Activated CD8-positive, alpha-beta memory T cell treated with anti-CD3 and anti-CD28 coated beads, Interleukin-2, amount 50 U/mL, for 24 hours (primary cell): Measurements from ENCODE around the gene RAB6B.

Experiments
- DNase-seq: peaks from one replicate; pipeline ENCODE4 v3.0.0-alpha.2; 2020; ENCODE audit errors: extremely low read depth

RAB6B gene

DNA sequence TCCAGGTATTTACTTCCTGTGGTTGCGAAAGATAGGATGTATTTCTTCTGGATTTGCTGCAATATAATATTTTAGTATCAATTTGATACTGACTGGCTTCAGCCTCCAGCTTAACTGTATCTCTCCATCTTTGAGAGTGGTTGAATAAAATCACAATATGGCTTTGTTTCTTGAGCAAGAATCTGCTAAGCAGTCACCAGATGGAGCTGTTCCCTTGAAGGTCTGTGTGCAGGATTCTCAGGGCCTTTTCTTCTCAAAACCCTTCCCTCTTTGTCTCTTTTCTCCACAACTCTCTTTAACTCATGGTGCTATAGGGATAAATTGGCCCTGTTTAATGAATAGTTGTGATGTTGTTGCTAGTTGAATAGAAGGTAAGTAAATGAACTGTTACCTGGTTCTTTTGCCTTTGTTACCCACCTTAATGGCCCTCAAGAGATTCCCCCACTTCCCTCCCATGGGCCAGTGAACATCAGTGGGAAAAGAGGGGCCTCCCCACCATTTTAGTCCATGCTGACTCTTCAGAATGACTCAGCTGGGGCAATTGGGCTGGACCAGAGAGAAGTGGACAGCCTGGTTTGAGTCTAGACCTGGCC lies 34.8 kb upstream of the RAB6B start:
- no peak for DNase-seq

DNA sequence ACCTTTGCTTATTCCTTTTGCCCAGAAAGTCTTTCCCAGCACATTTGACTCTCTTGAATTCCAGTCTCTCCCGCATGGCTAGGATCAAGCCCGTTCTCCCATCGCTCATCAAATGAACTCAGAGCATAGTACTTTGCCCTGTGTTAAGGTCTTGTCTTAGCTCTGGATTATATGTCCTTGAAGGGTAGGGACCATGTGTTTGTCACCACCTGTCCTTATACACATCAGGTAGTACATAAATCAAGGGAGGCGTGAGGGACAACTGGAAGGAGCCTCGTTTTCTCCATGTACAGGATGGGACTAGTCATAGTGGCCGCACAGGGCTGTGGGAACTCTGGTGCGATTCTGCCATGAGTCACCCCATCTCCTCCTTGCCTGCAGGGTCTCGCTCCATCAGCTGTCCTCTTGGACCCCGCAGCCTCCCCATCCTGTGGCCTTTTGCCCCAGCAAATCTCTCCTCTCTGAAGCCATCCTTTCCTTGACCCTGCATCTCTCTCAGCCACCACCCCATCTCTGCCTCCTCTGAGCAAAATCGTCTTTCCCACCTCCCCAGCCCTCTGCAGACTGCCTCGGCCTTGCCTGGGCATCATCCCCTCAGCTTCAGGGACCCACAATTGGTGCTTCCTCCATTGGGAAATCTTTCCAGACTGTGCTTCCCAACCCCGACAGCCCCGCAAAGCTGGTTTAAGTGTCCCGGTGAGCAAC lies 33.4 kb upstream of the RAB6B start:
- DNase-seq = no peak

DNA sequence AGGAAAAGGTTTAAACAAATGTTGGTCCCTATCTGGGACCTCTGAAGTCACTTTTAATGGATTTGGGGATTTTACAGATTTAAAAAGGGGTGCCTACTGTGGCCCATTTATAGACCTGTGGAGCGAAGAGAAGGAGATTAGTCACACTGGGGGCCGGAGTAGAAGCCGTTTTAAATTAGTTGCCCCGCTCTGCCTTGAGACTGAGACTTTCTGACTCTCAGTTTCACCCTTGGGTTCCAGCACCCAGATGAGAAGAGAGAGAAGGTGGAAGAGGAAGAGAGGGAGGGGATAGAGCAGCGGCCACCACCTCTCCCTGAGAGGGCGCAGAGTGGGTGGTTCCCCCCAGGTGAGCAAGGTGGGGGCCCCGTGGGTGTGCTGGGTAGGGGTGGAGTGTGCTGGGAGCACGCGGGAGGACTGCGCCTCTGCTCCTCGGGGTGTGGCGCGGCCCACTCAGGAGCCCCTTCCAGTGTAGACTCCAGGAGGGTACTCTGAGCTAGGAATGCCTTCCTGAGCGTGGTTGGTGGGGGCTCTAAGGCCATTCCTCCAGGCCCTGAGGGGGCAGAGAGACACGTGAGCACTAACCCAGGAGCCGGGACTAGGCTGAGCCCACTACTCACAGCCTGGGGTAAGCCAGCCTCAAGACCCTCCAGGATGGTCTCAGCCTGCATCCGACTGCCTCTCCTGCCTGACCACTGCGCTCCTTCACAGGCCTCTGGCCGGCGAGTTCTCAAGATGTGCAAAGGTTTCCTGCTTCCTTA lies 32.6 kb upstream of the RAB6B start:
- DNase-seq = no peak

- peak; percentile 26 for DNase-seq
Measured at GRCh38 chr3:133927540-133928066, 31.9 kb upstream of the RAB6B start.

DNA sequence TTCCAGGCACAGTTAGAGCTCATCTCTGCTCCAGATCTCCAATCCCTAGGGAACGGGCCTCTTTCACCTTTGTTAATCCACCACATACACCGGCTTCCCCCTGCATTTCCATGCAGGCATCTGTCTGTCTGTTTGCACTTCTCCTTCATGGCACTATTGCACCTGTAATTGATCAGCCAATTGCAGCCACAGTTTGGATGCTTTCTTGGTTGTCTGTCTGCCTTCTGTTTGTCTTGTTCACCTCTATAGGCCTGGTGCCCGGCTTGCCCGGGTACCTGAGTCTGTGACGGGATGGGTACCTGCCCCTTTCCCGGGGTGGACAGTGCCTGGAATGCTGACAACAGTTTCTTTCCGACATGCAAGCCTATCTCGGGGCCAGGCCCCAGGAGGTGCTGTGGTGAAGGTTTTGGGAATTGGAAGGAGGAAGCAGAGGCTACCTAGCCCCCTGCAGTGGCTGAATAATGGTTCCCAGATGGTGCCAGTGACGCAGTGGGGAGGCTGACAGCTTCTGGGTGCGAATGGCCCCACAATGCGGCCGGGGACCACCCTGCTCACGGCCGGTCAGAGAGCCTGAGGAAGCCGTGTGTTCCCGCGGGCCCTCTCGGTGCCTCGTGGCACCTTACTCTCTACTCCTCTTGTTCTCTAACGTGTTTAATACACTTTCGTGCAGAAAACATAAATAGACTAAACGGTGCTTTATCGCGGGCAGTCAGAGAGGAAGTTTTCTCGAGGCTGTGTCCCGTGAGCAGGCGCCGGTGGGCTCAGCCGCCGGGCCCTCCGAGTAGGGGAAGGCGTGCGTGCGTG lies 31.3 kb upstream of the RAB6B start:
- no peak for DNase-seq

DNA sequence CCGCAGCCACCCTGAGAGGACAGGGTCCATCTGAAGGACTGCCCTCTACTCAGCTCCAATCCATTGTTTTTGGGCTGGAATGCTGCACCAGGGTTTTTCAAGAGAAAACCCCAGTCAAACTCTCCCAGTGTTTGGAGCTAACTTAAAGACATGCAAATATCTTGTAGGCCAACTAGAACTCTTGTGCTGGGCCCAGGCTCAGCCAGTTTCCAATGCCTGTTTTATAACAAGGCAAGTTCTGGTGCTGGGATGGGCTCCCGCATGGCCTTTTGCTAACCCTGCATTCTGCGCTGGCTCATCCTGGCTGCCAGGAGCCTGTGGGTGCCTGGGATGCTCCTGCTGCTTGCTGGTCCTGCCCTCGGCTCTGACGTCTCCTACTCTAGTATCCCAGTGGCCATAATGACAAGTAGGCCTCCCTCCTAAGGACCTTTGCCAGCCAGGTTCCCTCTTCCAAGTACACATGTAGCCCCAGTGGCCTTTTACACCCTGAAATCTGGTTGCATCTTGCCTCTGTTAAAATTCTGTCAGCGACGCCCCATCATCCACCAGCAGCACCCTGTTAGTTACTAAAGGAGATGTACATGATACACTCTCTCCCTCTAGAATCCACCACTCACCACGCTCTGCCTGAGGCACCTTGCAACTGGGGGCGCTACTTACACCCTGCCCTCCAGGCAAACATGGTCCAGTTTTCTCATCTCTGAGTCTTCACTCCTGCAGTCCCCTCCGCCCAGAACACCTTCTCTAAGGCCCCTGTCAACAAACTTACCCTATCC lies 30.5 kb upstream of the RAB6B start:
- DNase-seq = no peak

DNA sequence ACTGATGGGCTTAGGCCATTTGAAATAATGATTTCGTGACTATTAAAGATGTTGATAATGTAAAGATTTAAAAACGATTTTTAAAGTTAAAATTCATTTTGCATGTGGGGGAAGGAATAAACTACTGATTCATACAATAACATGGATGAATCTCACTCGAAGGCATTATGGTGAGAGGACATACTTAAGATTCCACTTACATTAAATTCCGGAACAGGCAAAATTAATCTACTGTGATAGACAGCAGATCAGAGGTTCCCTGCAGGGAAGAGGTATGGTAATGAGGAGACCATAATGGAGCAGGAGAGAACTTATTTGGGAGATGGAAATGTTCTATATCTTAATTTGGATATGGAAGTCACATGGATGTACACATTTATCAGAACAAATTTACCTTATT lies 28.4 kb upstream of the RAB6B start:
- no peak for DNase-seq

GRCh38 chr3:133921592-133921991 lies 25.9 kb upstream of the RAB6B start:
- DNase-seq = no peak

DNA sequence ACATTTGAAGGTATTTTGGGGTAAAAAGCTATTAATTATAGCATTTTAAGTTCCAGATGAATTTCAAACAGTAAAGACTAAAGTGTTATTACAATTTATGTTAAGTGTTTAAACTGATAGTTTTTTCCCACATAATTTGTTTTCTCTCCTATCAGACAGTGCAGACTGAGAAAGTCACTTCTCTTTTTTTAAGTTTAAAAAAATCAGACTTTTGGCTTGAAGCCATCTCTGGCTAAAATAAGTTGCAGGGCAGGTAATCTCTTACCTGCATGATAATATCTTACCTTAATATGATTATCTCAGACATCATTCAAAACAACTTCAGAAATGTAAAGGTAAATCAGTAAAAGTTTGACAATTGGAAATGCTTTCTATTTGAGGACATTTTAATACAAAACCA lies 21.5 kb upstream of the RAB6B start:
- no peak for DNase-seq

DNA sequence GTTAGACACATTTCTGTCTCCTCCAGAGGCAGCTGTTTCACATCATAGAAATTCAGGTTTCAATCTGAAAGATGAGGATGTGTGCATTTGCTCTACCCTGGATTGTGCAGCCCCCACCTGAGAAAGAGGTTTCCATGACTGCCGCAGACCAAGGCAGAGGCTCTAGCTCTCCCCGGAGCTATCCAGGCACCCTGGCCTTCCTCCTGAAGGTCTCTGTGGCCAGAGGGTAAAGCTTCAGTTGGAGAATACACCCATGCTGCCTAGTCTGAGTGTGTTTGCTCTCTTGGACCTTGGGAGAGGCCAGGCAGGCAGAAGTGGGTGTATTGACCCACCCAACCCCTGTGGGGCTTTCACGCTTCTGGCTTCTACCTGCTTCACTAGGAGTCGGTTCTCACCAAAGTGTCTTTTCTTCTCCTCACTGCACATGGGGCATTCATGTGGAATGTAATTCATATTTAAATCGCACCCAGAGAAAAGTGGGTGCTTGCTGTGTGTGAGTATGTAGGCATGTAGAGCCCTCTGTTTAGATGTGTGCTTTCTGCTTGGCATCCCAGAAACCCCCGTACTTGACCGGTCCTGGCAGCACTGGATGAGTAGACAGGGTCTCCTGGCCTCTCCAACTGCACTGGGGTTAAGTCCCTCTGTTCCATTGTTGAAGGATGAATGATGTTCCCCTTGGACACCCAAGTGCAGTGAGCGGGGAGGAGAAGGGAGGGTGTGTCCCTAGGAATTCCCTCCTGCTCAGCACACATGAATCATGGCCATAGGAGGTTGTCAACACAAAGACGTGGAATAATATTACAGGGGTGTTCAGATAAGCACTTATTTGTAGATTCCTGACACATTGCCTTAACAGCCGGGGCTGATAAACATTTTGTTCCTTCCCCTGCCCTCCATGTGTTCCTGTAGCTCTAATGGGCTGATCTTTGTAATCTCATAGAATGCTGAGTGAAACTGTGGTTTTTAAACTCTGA lies 20.3 kb upstream of the RAB6B start:
- no peak for DNase-seq

- no peak for DNase-seq
Measured at GRCh38 chr3:133914839-133915600, 19.3 kb upstream of the RAB6B start.

DNA sequence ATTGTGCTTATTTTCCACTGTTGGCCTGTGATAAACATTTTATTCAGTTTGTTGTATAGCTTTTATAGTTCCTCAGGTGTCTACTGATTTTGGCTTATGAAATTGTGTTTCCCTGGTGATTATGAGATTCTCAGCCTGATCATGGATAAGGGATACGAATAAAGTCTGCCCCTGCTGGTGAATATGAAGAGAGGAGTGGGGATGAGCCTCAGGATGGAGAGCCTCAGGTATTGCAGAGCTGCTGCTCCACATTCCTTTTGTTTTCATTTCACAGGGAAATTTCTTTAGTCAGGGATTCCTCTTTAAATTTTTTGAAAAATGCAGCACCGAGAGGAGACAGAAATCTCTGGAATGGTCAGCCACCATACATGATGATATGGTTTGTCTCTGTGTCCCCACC lies 14.7 kb upstream of the RAB6B start:
- DNase-seq = no peak

DNA sequence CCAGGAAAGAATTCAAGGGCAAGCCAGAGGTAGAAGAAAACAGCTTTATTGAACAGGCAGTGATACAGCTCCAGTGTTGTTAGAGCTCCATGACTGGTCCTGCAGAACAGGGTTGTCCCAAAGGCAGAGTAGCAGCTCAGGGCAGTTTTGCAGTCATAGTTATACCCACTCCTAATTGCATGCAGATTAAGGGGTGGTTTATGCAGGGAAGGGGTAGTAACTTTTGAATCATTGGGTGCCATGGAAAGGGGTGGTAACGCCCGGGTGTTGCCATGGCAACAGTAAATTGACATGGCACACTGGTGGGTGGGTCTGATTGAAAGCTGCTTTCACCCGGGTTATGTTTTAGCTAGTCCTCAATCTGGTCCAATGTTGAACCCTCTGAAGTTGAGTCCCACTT lies 9.7 kb upstream of the RAB6B start:
- DNase-seq = no peak

GRCh38 chr3:133901847-133902246 lies 6.2 kb upstream of the RAB6B start:
- no peak for DNase-seq

DNA sequence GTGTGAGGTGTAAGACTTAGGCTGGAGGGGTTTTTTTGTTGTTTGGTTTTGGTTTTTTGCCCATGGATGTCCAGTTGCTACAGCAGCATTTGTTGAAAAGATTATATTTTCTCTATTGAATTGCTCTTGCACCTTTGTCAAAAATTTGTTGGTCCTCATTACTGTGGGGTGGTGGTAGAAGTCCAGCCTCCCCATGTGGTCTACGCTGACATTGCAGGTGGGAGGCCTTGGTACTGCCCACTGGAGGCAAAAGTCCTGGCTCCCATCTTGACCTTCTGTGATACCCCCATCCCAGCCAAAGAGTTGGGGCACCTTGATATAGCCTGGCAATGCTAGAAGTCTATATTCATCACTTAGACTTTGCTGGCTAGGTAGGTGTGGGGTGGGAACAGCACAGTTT lies 5.4 kb upstream of the RAB6B start:
- no peak for DNase-seq

- DNase-seq = no peak
Measured at GRCh38 chr3:133899311-133899710, 3.6 kb upstream of the RAB6B start.

- DNase-seq = no peak
Measured at GRCh38 chr3:133897547-133897946, 1.9 kb upstream of the RAB6B start.

DNA sequence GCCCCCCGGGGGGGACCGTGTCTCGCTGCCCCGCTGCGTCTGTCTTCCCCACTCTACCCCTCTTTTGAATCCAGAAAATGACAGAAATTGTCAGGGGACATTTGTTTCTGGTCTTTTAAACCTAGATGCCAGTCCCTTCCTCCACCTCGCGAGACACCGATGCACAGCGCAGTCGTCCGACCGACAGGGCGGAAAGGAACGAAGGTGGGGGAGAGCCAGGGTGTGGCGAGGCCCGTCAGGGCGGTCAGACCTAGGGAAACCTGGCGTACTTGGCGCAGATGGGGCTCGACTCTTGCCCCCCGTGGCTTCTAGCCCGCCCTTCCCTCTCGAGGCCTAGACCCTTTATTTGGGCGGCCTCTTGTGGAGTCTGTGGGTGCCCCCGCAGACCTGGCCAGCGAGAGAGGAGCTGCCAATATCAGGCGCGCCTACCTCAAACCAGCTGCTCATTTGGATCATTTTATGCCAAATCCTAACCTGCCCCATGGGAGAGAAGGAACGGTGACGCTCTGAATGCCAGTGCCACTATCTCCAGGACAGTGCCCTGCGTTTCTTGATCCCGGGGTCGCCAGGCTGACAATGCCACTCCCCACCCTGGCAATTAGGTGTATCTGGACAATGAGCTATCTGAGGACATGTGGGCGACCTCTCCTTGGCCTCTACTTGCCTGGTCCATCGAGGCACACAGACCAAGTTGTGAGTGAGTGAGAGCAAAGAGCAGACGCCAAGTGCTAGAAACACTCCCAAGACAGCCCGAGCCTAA lies 500 bp upstream of the RAB6B start:
- DNase-seq = no peak
